ENCODE data around the gene ZNF793. TPM values are rescaled to one million over a fixed set of nuclear protein-coding genes. Genes with fewer than 3 reads are reported as not detected.

ZNF793 gene
- total and polyA plus RNA-seq, 5 donors: 4.4 to 9.2 (median 7.1) TPM

DNA sequence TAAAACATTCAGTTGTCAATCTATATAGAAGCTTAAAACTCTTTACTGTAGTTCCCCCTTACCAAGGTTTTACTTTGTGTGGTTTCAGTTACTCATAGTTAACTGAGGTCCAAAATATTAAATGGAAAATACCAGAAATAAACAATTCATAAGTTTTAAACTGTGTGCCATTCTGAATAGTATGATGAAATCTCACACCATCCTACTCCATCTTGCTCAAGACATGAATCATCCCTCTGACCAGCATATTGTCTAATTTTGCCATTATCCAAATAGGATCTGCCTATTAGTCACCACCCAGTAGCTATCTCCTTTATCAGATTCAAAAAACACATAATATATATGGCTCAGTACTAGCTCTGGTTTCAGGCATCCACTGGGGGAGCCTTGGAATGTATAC lies 65.5 kb downstream of the ZNF793 start:
- intact Hi-C loops (cut with DNase I): no loop called here
- no peaks in the 10 kb centered on the region for H3K27me3 ChIP-seq (ENCODE audit: control insufficient read depth, insufficient read depth)

DNA sequence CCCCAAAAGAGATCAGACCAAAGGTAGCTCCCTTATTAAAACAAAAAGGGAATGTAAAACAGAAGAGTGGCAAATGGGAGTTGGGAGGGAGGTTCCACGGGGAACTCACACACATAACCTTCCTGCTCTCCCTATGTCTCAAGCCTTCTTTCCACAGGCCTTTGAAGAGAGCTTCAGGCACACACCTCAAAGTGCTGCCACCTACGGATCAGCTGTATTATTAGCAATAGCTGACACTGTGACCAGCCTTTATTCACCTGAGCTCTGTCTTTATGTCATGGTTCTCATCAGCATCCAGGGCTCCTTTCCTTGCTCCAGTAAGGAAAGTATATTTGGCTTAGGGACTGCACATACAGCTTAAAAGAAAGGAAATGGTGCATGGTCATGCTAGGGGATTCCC lies 76.6 kb downstream of the ZNF793 start:
- ATAC-seq (no peak), DNase-seq (no peak)
- WGBS: 68% methylated on average over 2 of the region's 2 CpGs
- H3K4me1 ChIP-seq (ENCODE audit: control insufficient read depth, insufficient read depth, low read length): no peaks in the 10 kb centered on the region
- no peaks in the 10 kb centered on the region for H3K27me3 ChIP-seq (ENCODE audit: control insufficient read depth, insufficient read depth)
- H3K9me3 ChIP-seq (ENCODE audit: control insufficient read depth, low read length): peaks cover 20% of the 10 kb centered on the region
- intact Hi-C loops (cut with DNase I): no loop called here
- no peak overlapping the region for H3K27ac ChIP-seq (ENCODE audit: low read length)
- H3K4me3 ChIP-seq (ENCODE audit: low read length): no peak overlapping the region

More for the DNA sequence above, 65.5 kb downstream of the ZNF793 start:
- Histone ChIP-seq H3K4me1 (ENCODE audit: control insufficient read depth, insufficient read depth, low read length) (no peaks in the 10 kb centered on the region), H3K9me3 (ENCODE audit: control insufficient read depth, low read length) (peaks cover 16% of the 10 kb centered on the region), H3K4me3 (ENCODE audit: low read length) (no peak overlapping the region), H3K27ac (ENCODE audit: low read length) (no peak overlapping the region)
- ATAC-seq (no peak), DNase-seq (no peak)

Other genes with a start within 250 kb of the ZNF793 start
- 1 to 10 TPM; 5.4 to 7.9 (median 6.9) TPM for gene ZNF527, start 135.8 kb upstream of the ZNF793 start, total RNA-seq
- 4.2 TPM for gene ZNF527, start 135.8 kb upstream of the ZNF793 start, polyA plus RNA-seq
- 1 to 10 TPM; 4.7 to 7.9 (median 6.6) TPM for gene ZNF569, start 39.5 kb upstream of the ZNF793 start, total RNA-seq
- gene ZNF569, start 39.5 kb upstream of the ZNF793 start, polyA plus RNA-seq: 3.5 TPM
- gene ZNF570, start 37.6 kb upstream of the ZNF793 start, total RNA-seq: 1 to 10 TPM; 7.0 to 7.8 (median 7.2) TPM
- gene ZNF570, start 37.6 kb upstream of the ZNF793 start, polyA plus RNA-seq: 3.1 TPM
- 1 to 10 TPM; 2.9 to 7.4 (median 3.5) TPM for gene ZNF571, start 87.9 kb downstream of the ZNF793 start, total RNA-seq
- gene ZNF571, start 87.9 kb downstream of the ZNF793 start, polyA plus RNA-seq: 2.8 TPM
- gene ZNF540, start 87.9 kb downstream of the ZNF793 start, total RNA-seq: 10 to 100 TPM in 2 of 4 donors, 1 to 10 TPM in 2; 8.8 to 13.4 (median 9.8) TPM
- 6.5 TPM for gene ZNF540, start 87.9 kb downstream of the ZNF793 start, polyA plus RNA-seq
- 1 to 10 TPM; 5.7 to 9.5 (median 8.5) TPM for gene ZFP30, start 148.5 kb downstream of the ZNF793 start, total RNA-seq
- gene ZFP30, start 148.5 kb downstream of the ZNF793 start, polyA plus RNA-seq: 3.5 TPM
- gene ZNF607, start 212.8 kb downstream of the ZNF793 start, total RNA-seq: 1 to 10 TPM; 4.0 to 7.9 (median 7.1) TPM
- 2.2 TPM for gene ZNF607, start 212.8 kb downstream of the ZNF793 start, polyA plus RNA-seq

Data from right cardiac atrium (tissue), 5 donors.